Measurements from ENCODE around the gene WFIKKN2. TPM values are rescaled to one million over a fixed set of nuclear protein-coding genes. Genes with fewer than 3 reads are reported as not detected.
"Not testable (repeated sequence)": the region's sequence is repeated elsewhere in the genome, so short reads cannot be mapped to it uniquely, and the experiment has no call there.

The WFIKKN2 gene
- total RNA-seq, 1 donor from 2014 or later: not detected

DNA sequence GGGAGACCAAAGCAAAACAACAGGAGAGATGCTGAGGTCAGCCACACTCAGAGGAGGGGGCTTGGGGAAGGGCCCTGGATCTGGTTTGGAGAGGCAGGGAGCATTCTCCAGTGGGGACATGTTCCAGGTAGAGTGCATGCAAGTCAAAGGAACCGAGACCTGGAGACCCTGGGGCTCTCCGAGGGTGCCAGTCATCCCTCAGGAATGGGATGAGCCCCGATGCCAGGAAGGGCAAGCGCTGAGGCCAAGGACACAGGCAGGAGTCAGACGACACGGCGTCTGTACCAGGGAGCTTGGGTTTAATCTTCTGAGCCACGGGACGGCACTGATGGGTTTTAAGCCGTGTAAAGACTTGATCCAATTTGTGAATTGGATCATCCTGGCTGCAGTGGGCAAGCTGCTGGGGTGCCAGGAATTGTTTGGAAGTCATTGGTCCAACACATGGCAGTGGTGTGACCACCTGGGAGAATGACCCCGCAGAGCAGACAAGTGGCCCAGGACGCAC is 35.1 kb upstream of the WFIKKN2 start:
- DNase-seq (ENCODE audit: low read depth): no peak
- Histone ChIP-seq H3K36me3 (ENCODE audit: control insufficient read depth, insufficient read depth, low read length) (no peaks in the 10 kb centered on the region), H3K4me3 (ENCODE audit: low read depth, low read length) (no peak overlapping the region), H3K27me3 (ENCODE audit: control insufficient read depth, insufficient read depth, low read length) (no peaks in the 10 kb centered on the region)
- TF ChIP-seq, protein P1, sequence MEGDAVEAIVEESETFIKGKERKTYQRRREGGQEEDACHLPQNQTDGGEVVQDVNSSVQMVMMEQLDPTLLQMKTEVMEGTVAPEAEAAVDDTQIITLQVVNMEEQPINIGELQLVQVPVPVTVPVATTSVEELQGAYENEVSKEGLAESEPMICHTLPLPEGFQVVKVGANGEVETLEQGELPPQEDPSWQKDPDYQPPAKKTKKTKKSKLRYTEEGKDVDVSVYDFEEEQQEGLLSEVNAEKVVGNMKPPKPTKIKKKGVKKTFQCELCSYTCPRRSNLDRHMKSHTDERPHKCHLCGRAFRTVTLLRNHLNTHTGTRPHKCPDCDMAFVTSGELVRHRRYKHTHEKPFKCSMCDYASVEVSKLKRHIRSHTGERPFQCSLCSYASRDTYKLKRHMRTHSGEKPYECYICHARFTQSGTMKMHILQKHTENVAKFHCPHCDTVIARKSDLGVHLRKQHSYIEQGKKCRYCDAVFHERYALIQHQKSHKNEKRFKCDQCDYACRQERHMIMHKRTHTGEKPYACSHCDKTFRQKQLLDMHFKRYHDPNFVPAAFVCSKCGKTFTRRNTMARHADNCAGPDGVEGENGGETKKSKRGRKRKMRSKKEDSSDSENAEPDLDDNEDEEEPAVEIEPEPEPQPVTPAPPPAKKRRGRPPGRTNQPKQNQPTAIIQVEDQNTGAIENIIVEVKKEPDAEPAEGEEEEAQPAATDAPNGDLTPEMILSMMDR (IDR thresholded peaks at IDR 0.05; ENCODE audit: insufficient read depth, low read length, poor library complexity, severe bottlenecking): no peak

DNA sequence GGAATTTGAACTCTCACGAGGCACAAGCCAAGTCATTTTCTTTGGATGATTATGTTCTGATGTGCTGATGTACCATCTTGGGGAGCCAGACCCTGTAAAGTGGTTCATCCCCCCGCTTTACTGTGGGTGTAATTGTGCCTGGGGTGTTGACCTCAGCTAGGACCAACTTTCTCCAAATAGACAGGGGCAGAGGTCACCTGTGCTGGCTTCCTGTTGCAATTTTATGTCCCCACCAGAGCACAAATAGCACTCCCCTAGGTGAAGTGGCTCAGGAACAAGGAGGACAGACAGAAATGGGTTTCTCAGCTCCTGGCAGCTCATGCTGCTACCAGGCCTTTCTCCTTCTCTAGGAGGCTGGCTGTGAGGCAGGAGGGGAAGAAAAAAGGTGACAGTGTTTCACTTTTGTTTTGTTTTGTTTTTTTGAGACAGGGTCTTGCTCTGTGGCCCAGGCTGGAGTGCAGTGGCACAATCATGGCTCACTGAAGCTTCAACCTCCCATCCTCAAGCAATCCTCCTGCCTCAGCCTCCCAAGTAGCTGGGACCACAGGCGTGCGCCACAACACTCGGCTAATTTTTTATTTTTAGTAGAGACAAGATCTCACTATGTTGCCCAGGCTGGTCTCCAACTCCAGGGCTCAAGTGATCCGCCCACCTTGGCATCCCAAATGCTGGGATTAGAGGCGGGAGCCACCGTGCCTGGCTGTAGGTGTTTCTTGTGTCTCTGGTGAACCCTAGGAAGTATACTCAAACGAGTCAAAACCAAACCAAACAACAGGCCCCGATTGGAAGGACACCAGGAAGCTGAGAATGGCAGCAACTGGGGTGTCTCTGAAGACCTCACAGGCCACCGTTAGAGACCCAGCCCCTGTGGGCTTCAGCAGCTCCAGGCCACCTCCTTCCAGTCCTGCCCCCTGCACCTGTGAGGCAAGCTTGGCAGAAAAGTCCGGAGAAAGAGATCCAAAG is 32.5 kb upstream of the WFIKKN2 start:
- TF ChIP-seq, protein P1 (IDR thresholded peaks at IDR 0.05; ENCODE audit: insufficient read depth, low read length, poor library complexity, severe bottlenecking): no peak
- no peaks in the 10 kb centered on the region for H3K36me3 ChIP-seq (ENCODE audit: control insufficient read depth, insufficient read depth, low read length)
- no peak for DNase-seq (ENCODE audit: low read depth)
- no peak overlapping the region for H3K4me3 ChIP-seq (ENCODE audit: low read depth, low read length)
- H3K27me3 ChIP-seq (ENCODE audit: control insufficient read depth, insufficient read depth, low read length): no peaks in the 10 kb centered on the region

DNA sequence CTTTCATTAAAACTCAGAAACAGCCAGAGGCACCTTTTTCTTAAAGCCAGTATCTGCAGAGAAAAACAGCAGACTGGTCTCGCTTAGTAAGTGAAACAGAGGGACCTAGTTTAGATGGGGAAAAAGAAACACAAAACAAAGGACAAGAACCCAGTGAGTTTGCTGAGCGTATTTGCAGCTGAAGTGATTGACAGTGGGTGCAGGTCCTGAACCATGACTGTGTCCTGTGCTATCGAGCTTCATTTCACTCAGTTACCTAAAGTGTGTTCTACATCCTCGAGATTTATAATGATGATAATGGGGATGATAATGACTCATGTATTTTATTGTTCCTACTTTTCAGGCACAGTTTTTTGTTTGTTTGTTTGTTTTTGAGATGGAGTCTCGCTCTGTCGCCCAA is 31.7 kb upstream of the WFIKKN2 start:
- H3K4me3 ChIP-seq (ENCODE audit: low read depth, low read length): no peak overlapping the region
- no peak for DNase-seq (ENCODE audit: low read depth)
- H3K27me3 ChIP-seq (ENCODE audit: control insufficient read depth, insufficient read depth, low read length): no peaks in the 10 kb centered on the region
- H3K36me3 ChIP-seq (ENCODE audit: control insufficient read depth, insufficient read depth, low read length): no peaks in the 10 kb centered on the region
- TF ChIP-seq, protein P1 (IDR thresholded peaks at IDR 0.05; ENCODE audit: insufficient read depth, low read length, poor library complexity, severe bottlenecking): no peak

DNA sequence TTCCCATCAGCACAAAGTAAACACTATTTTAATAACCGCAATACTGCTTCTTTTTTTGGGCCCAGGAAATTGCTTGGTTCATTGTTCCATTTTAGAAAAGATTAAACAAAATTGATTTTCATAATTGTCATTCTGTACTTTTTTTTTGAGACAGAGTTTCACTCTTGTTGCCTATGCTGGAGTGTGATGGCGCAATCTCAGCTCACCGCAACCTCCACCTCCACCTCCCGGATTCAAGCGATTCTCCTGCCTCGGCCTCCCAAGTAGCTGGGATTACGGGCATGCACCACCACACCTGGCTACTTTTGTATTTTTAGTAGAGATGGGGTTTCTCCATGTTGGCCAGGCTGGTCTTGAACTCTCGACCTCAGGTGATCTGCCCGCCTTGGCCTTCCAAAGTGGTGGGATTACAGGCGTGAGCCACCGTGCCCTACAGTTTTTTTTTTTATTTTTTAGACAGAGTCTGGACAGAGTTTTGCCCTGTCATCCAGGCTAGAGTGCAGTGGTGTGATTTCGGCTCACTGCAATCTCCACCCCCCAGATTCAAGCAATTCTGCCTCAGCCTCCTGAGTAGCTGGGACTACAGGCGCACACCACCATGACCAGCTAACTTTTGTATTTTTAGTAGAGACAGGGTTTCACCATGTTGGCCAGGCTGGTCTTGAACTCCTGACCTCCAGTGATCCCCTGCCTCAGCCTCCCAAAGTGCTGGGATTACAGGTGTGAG is 30.5 kb upstream of the WFIKKN2 start:
- not testable (repeated sequence) for H3K36me3 ChIP-seq (ENCODE audit: control insufficient read depth, insufficient read depth, low read length); H3K4me3 ChIP-seq (ENCODE audit: low read depth, low read length); H3K27me3 ChIP-seq (ENCODE audit: control insufficient read depth, insufficient read depth, low read length); DNase-seq (ENCODE audit: low read depth)

DNA sequence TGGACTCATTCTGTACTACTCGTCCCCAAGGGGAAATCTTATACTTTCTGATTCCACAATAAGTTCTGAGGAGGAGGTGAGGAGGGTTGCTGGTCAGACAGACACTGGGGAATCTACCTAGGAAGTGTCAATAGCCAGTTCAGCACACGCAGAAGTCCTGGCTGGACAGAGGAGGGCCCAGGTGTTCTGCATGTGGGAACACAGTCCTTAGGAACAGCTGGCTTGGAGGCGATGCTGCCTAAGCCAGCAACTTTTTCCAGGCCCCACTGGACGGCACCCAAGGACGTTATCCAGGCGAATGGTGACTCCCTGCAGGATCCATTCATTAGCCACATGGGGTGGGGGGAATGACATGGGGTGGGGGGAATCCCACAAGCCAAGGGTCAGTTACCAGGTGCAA is 29.9 kb upstream of the WFIKKN2 start:
- Histone ChIP-seq H3K36me3 (ENCODE audit: control insufficient read depth, insufficient read depth, low read length) (no peaks in the 10 kb centered on the region), H3K4me3 (ENCODE audit: low read depth, low read length) (no peak overlapping the region), H3K27me3 (ENCODE audit: control insufficient read depth, insufficient read depth, low read length) (no peaks in the 10 kb centered on the region)
- TF ChIP-seq, protein P1 (IDR thresholded peaks at IDR 0.05; ENCODE audit: insufficient read depth, low read length, poor library complexity, severe bottlenecking): no peak
- no peak for DNase-seq (ENCODE audit: low read depth)

DNA sequence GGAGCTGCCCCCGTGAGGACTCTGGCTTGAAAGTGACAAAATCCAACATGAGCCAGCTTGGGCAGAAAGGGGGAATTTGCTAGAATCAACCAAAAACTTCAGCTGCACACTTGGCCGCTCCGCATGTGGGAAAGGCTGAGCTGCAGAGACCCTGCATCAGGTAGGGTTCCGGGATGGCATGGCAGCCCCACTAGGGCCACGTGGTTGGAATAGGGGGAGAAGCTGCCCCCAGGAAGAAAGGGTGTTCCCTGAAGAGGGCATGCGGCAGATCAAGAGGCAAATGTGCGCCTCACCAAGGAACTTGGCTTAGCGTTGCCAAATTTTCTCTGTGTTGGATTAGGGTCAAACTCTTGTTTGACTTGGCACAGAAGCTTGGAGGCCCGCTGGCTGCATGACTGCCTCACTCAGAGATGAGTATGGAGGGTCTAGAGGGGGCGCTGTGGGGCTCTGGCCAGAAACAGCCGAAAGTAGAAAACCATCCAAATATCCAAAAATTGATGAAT is 29.2 kb upstream of the WFIKKN2 start:
- Histone ChIP-seq H3K4me3 (ENCODE audit: low read depth, low read length) (no peak overlapping the region), H3K36me3 (ENCODE audit: control insufficient read depth, insufficient read depth, low read length) (no peaks in the 10 kb centered on the region), H3K27me3 (ENCODE audit: control insufficient read depth, insufficient read depth, low read length) (no peaks in the 10 kb centered on the region)
- DNase-seq (ENCODE audit: low read depth): no peak
- TF ChIP-seq, protein P1 (IDR thresholded peaks at IDR 0.05; ENCODE audit: insufficient read depth, low read length, poor library complexity, severe bottlenecking): no peak

All from kidney epithelial cell (primary cell).